Suprapubic skin (tissue), 4 donors: ENCODE results near the gene EVA1A. TPM values are rescaled to one million over a fixed set of nuclear protein-coding genes. Genes with fewer than 3 reads are reported as not detected.

Source experiments
- DNase-seq, 2 donors: peaks; one replicate each; pipeline ENCODE4 v3.0.0-alpha.2; 2019; ENCODE audit warnings: low spot score in 2 of 2
- H3K27ac ChIP-seq: fragments of 200-600 bp; sonication (generic); one replicate; pipeline ENCODE4 v1.5.1; 2019
- H3K27me3 ChIP-seq: fragments of 200-600 bp; sonication (generic); one replicate; pipeline ENCODE4 v1.5.1; 2019
- H3K36me3 ChIP-seq: fragments of 200-600 bp; sonication (generic); one replicate; pipeline ENCODE4 v1.5.1; 2019
- H3K4me1 ChIP-seq: fragments of 200-600 bp; sonication (generic); one replicate; pipeline ENCODE4 v1.5.1; 2019
- H3K4me3 ChIP-seq: fragments of 200-600 bp; sonication (generic); one replicate; pipeline ENCODE4 v1.5.1; 2019; ENCODE audit warnings: mild to moderate bottlenecking
- H3K9me3 ChIP-seq: fragments of 200-600 bp; sonication (generic); one replicate; pipeline ENCODE4 v1.5.1; 2019
- EP300 ChIP-seq: sonication (generic); formaldehyde crosslinking; IDR thresholded peaks from one replicate; pipeline ENCODE4 v1.6.1; 2017; ENCODE audit warnings: antibody characterized with exemption
- POLR2A ChIP-seq, 2 donors: fragments of 450-650 bp; IDR thresholded peaks; one replicate each; pipeline ENCODE4 v1.6.1; 2017; ENCODE audit warnings: antibody characterized with exemption in 2 of 2, mild to moderate bottlenecking in 2 of 2, moderate library complexity in 2 of 2
- POLR2AphosphoS5 ChIP-seq, 3 donors: sonication (generic); formaldehyde crosslinking; IDR thresholded peaks; one replicate each; pipeline ENCODE4 v1.6.1; 2017; ENCODE audit warnings: antibody characterized with exemption in 3 of 3
- WGBS: methylation state at CpG from one replicate; pipeline ENCODE4 v1.1.5; 2018; 5-methylcytosine and 5-hydroxymethylcytosine counted together
- total RNA-seq, 4 donors: library from RNA; depleted of rRNA; stranded (reverse); fragments of >200 nt; gene quantifications; one replicate each; pipeline ENCODE4 v1.1.0, GENCODE V29; 2016
- TF ChIP-seq, protein P1 (sequence below), 2 donors: fragments of 200-600 bp in 1 of 2; fragments of 450-650 bp in 1 of 2; sonication (generic) in 1 of 2; IDR thresholded peaks; one replicate each; pipeline ENCODE4 v1.5.1; 2016 to 2019; ENCODE audit warnings: antibody characterized with exemption in 2 of 2, mild to moderate bottlenecking in 1 of 2, moderate library complexity in 1 of 2

Gene EVA1A
- total RNA-seq, 4 donors from 2014 or later = 5.7 to 11.4 (median 7.9) TPM

DNA sequence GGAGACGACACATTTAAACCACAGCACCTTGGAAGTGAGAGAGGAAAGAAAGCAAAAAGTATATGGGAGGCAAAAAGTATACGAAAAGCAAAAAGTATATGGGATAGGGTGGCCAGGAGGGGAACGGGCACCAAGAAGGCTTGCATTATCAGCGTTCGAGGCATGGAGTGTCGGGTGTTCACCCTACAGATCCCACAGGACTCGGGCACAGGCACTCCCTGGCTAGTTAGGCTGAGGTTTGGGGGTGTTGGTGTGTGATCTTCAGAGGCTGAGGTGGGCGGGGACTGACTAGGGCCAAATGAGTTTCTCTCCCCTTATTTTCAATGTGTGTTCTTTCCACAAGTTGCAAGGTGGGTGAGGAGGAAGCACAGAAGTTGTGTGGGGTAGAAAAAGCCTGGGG is 86.6 kb downstream of the EVA1A start:
- no peak for DNase-seq
- H3K4me1 ChIP-seq = no peaks in the 10 kb centered on the region
- no peaks in the 10 kb centered on the region for H3K9me3 ChIP-seq
- peaks cover 4% of the 10 kb centered on the region for H3K27me3 ChIP-seq
- no peak overlapping the region for H3K27ac ChIP-seq
- no peak overlapping the region for H3K4me3 ChIP-seq
- no peaks in the 10 kb centered on the region for H3K36me3 ChIP-seq
- TF ChIP-seq EP300 (no peak), POLR2A (IDR thresholded peaks at IDR 0.05) (no peak), POLR2AphosphoS5 (IDR thresholded peaks at IDR 0.05) (no peak)
- TF ChIP-seq, protein P1, sequence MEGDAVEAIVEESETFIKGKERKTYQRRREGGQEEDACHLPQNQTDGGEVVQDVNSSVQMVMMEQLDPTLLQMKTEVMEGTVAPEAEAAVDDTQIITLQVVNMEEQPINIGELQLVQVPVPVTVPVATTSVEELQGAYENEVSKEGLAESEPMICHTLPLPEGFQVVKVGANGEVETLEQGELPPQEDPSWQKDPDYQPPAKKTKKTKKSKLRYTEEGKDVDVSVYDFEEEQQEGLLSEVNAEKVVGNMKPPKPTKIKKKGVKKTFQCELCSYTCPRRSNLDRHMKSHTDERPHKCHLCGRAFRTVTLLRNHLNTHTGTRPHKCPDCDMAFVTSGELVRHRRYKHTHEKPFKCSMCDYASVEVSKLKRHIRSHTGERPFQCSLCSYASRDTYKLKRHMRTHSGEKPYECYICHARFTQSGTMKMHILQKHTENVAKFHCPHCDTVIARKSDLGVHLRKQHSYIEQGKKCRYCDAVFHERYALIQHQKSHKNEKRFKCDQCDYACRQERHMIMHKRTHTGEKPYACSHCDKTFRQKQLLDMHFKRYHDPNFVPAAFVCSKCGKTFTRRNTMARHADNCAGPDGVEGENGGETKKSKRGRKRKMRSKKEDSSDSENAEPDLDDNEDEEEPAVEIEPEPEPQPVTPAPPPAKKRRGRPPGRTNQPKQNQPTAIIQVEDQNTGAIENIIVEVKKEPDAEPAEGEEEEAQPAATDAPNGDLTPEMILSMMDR (IDR thresholded peaks at IDR 0.05) = no peak
- WGBS = 93% methylated on average over 7 of the region's 8 CpGs

DNA sequence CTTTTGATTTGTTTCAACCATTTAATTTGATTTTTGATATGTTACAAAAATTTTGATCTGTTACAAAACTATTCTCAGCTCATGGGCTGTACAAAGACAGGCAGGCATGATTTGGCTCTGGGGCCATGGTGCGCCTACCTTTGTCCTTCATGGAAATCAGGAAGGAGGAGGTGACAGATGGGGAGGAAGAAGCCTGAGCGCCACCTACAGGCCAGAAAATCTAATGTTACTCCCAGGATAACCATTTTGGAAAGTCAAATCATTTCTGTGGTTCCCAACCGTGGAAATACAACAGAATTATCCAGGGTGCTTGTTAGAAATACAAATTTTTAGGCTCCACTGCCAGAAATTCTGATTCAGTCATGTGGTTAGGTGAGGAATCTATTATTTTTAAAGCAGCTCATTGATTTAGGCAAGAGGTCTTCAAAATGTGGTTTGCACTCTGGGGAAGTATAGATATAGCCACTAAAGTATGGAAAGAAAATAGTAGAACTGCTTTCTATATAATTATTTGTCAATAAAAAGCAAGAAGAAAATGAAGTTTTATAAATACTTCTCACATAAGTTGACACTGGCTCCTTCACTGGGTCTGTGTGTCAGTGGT is 93.9 kb downstream of the EVA1A start:
- TF ChIP-seq, protein P1 (IDR thresholded peaks at IDR 0.05) = no peak
- TF ChIP-seq EP300 (no peak), POLR2A (IDR thresholded peaks at IDR 0.05) (no peak), POLR2AphosphoS5 (IDR thresholded peaks at IDR 0.05) (no peak)
- H3K27me3 ChIP-seq = peaks cover 7% of the 10 kb centered on the region
- WGBS = 52% methylated on average over 3 of the region's 3 CpGs
- H3K27ac ChIP-seq = no peak overlapping the region
- H3K9me3 ChIP-seq = no peaks in the 10 kb centered on the region
- no peak overlapping the region for H3K4me3 ChIP-seq
- H3K36me3 ChIP-seq = no peaks in the 10 kb centered on the region
- DNase-seq = no peak
- H3K4me1 ChIP-seq = no peaks in the 10 kb centered on the region

DNA sequence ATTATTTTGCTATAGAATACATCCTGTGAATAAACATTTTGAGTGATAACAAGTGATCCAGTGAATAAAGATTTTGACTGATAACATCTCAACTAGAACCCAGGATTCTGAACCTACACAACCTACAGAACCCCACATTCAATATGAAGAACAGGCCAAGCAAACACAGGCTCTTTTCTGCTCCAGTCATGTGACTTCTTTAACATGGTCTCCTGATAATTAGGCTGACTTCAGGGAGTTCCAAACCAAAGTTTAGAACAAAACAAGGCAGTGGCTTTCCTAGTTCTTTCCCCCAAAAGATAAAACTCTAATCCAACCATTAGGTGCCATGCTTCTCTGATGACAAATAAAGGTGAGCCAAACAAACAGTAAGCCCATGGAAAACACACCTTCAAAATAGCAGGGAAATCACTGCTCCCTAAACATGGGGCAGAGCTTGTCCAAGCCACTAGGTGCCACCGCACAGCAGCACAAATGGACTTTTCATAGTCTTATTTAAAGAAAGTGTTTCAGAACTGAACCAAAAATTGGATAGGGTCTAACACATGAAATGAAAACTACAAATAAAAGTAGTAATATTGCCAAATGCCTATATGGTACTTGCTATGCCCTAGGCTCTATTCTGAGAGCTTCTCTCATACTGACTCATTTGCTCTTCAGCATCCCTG is 95.3 kb downstream of the EVA1A start:
- H3K4me3 ChIP-seq = no peak overlapping the region

DNA sequence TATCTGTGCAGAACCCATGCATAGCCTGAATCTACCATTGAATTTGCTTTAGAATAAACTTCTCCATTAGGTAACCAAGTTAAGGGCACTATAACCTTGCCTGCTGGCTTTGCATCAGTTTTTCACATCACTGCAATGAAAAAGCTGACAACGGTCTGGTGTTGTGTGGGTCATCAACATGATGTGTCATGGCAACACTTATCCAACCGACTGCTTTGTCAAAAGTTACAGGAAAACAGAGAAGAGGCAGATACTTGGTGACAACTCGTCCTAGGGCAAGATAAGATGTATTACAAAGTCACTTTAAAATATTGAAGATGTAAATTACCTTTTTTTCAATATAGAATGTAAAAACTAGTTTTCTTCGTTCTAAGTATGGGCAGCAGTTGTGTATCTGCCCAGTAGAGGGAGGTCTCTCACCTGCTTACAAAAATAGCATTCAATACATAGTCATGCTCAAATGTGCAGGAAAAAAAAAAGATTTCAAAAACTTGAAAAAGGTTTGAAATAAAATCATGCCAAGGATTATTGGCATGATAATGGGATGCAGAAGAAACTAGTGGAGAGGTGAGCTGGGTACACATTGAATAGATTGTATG is 96.3 kb downstream of the EVA1A start:
- Histone ChIP-seq H3K27ac (no peak overlapping the region), H3K4me3 (no peak overlapping the region), H3K27me3 (peaks cover 4% of the 10 kb centered on the region), H3K36me3 (no peaks in the 10 kb centered on the region), H3K4me1 (no peaks in the 10 kb centered on the region), H3K9me3 (no peaks in the 10 kb centered on the region)
- WGBS = 38% methylated on average over 4 of the region's 4 CpGs
- DNase-seq = no peak
- TF ChIP-seq POLR2AphosphoS5 (IDR thresholded peaks at IDR 0.05) = no peak
- TF ChIP-seq POLR2A (IDR thresholded peaks at IDR 0.05) = no peak
- TF ChIP-seq, protein P1 (IDR thresholded peaks at IDR 0.05) = peak in 1 of 2 donors; percentile 56

More for the DNA sequence above, 95.3 kb downstream of the EVA1A start:
- no peak for DNase-seq
- Histone ChIP-seq H3K36me3 (no peaks in the 10 kb centered on the region), H3K9me3 (no peaks in the 10 kb centered on the region), H3K27ac (no peak overlapping the region), H3K4me1 (no peaks in the 10 kb centered on the region), H3K27me3 (peaks cover 4% of the 10 kb centered on the region)
- WGBS = 50% methylated on average over 1 of the region's 1 CpG
- TF ChIP-seq, protein P1 (IDR thresholded peaks at IDR 0.05) = no peak
- TF ChIP-seq POLR2AphosphoS5 (IDR thresholded peaks at IDR 0.05) (no peak), POLR2A (IDR thresholded peaks at IDR 0.05) (no peak)

DNA sequence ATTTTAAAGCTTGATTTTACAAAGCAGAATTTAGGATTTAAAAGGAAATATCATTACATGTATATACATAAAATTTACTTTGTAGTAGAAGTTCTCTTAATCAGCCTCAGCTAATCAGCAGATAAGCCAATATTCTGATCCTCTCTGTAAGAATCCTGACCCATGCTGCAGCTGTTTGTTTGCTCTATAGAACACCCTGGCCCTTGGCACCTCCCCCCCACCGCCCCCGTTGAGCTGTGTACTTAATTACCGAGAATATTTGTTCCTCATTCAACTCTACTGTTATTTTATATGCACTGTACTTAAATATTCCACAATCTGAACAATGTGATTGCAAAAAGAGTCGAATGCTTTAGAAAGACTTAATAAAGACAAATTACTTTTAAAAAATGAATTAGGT is 98.0 kb downstream of the EVA1A start:
- WGBS = 57% methylated on average over 4 of the region's 4 CpGs
- TF ChIP-seq EP300 (no peak), POLR2A (IDR thresholded peaks at IDR 0.05) (no peak), POLR2AphosphoS5 (IDR thresholded peaks at IDR 0.05) (no peak)
- TF ChIP-seq, protein P1 (IDR thresholded peaks at IDR 0.05) = no peak
- Histone ChIP-seq H3K9me3 (no peaks in the 10 kb centered on the region), H3K4me3 (no peak overlapping the region), H3K4me1 (no peaks in the 10 kb centered on the region), H3K27me3 (peaks cover 4% of the 10 kb centered on the region), H3K27ac (no peak overlapping the region), H3K36me3 (no peaks in the 10 kb centered on the region)
- DNase-seq = no peak
